Type B pancreatic cell (in vitro differentiated cells): ENCODE measurements around the gene CBX2. TPM values are rescaled to one million over a fixed set of nuclear protein-coding genes. Genes with fewer than 3 reads are reported as not detected.

ENCODE experiments used
- DNase-seq: peaks from one replicate; pipeline ENCODE4 v3.0.0; 2021; ENCODE audit warnings: mixed read lengths; ENCODE audit not compliant: unreplicated experiment; ENCODE audit errors: extremely low spot score
- H3K27ac Mint-ChIP-seq: 2 replicates; pipeline ENCODE4 v1.8.0; 2021; ENCODE audit warnings: mild to moderate bottlenecking, mixed read lengths
- H3K27me3 Mint-ChIP-seq: 2 replicates; pipeline ENCODE4 v1.8.0; 2021; ENCODE audit warnings: mixed read lengths
- H3K36me3 Mint-ChIP-seq: 2 replicates; pipeline ENCODE4 v1.8.0; 2021; ENCODE audit warnings: mixed read lengths
- H3K4me1 Mint-ChIP-seq: one replicate; pipeline ENCODE4 v1.8.0; 2021; ENCODE audit warnings: mixed read lengths; ENCODE audit not compliant: unreplicated experiment
- H3K4me3 Mint-ChIP-seq: 2 replicates; pipeline ENCODE4 v1.8.0; 2021; ENCODE audit warnings: mild to moderate bottlenecking, mixed read lengths
- H3K9me3 Mint-ChIP-seq: 2 replicates; pipeline ENCODE4 v1.8.0; 2021; ENCODE audit warnings: mixed read lengths
- CTCF ChIP-seq: fragments of 200-600 bp; sonication (generic); conservative IDR thresholded peaks from 2 replicates; pipeline ENCODE4 v1.5.0; 2021; ENCODE audit warnings: antibody characterized with exemption, mild to moderate bottlenecking
- total RNA-seq: library from RNA; stranded (reverse); gene quantifications from 2 replicates; pipeline ENCODE4 v1.2.1, GENCODE V29; 2021; ENCODE audit warnings: low replicate concordance

The CBX2 gene
- total RNA-seq, 1 donor from 2014 or later = 72.0 TPM

GRCh38 chr17:79829457-79829856 lies 51.5 kb downstream of the CBX2 start:
- Mint-ChIP-seq H3K9me3 (peaks cover 3% of the 10 kb centered on the region), H3K4me3 (no peak overlapping the region), H3K4me1 (peaks cover 29% of the 10 kb centered on the region), H3K36me3 (peaks cover 6% of the 10 kb centered on the region), H3K27ac (no peak overlapping the region), H3K27me3 (peaks cover 21% of the 10 kb centered on the region)
- no peak for DNase-seq
- TF ChIP-seq CTCF = no peak

- no peak for TF ChIP-seq CTCF
- Mint-ChIP-seq H3K36me3 (peaks cover 9% of the 10 kb centered on the region), H3K4me1 (peaks cover 26% of the 10 kb centered on the region), H3K27me3 (peaks cover 26% of the 10 kb centered on the region), H3K27ac (no peak overlapping the region), H3K4me3 (no peak overlapping the region), H3K9me3 (no peaks in the 10 kb centered on the region)
- no peak for DNase-seq
These were observed 52.4 kb downstream of the CBX2 start for GRCh38 chr17:79830303-79830702.

GRCh38 chr17:79830763-79831264 lies 52.9 kb downstream of the CBX2 start:
- peaks cover 26% of the 10 kb centered on the region for H3K4me1 Mint-ChIP-seq
- no peak for DNase-seq
- peak overlapping the region; percentile 31 for H3K4me3 Mint-ChIP-seq
- no peaks in the 10 kb centered on the region for H3K9me3 Mint-ChIP-seq
- H3K27me3 Mint-ChIP-seq = peaks cover 26% of the 10 kb centered on the region
- no peak overlapping the region for H3K27ac Mint-ChIP-seq
- no peak for TF ChIP-seq CTCF
- H3K36me3 Mint-ChIP-seq = peaks cover 9% of the 10 kb centered on the region

- H3K4me3 Mint-ChIP-seq = peak overlapping the region; percentile 57
- TF ChIP-seq CTCF = no peak
- no peak for DNase-seq
These were observed 53.6 kb downstream of the CBX2 start for GRCh38 chr17:79831265-79832217.

GRCh38 chr17:79832218-79833109 lies 54.5 kb downstream of the CBX2 start:
- peaks cover 24% of the 10 kb centered on the region for H3K27me3 Mint-ChIP-seq
- peaks cover 9% of the 10 kb centered on the region for H3K36me3 Mint-ChIP-seq
- H3K9me3 Mint-ChIP-seq = no peaks in the 10 kb centered on the region
- peak overlapping the region; percentile 80 for H3K27ac Mint-ChIP-seq
- peak overlapping the region; percentile 81 for H3K4me3 Mint-ChIP-seq
- DNase-seq = no peak
- peak; percentile 16 for TF ChIP-seq CTCF
- peaks cover 25% of the 10 kb centered on the region for H3K4me1 Mint-ChIP-seq

More at GRCh38 chr17:79831265-79832217, 53.6 kb downstream of the CBX2 start:
- Mint-ChIP-seq H3K27me3 (peaks cover 24% of the 10 kb centered on the region), H3K27ac (peak overlapping the region; percentile 69), H3K36me3 (peaks cover 9% of the 10 kb centered on the region), H3K4me1 (peaks cover 22% of the 10 kb centered on the region), H3K9me3 (no peaks in the 10 kb centered on the region)
